ENCODE results near the gene PCK2. TPM values are rescaled to one million over a fixed set of nuclear protein-coding genes. Genes with fewer than 3 reads are reported as not detected.

Gene PCK2
- total and polyA plus RNA-seq, 2 of the 13 experiments (the other 11 are each of a cell fraction or from before 2014, with no cell fraction given), result 129 to 272 TPM

- TF ChIP-seq E2F2 (CRISPR knock-in tag; IDR thresholded peaks at IDR 0.05; ENCODE audit: borderline replicate concordance) (no peak), AHR (CRISPR knock-in tag; IDR thresholded peaks at IDR 0.05) (no peak), ZNF512B (CRISPR knock-in tag; IDR thresholded peaks at IDR 0.05; ENCODE audit: borderline replicate concordance) (0 out of 2 replicates have a peak, but pooled peaks have one; percentile 43), ESRRA (CRISPR knock-in tag; IDR thresholded peaks at IDR 0.05; ENCODE audit: low read depth) (no peak), SP2 (CRISPR knock-in tag; IDR thresholded peaks at IDR 0.05) (no peak), ZFAT (CRISPR knock-in tag; conservative IDR thresholded peaks at IDR 0.05) (no peak), TEAD3 (CRISPR knock-in tag; optimal IDR thresholded peaks at IDR 0.05; ENCODE audit: borderline replicate concordance) (no peak), GLI4 (CRISPR knock-in tag; IDR thresholded peaks at IDR 0.05; ENCODE audit: borderline replicate concordance) (no peak; the same call in 1 of the 2 replicates), NR2F6 (IDR thresholded peaks at IDR 0.05) (no peak), NR2F6 (CRISPR knock-in tag; IDR thresholded peaks at IDR 0.05) (no peak), USF2 (IDR thresholded peaks at IDR 0.05; ENCODE audit: low read depth, low read length) (no peak), USF2 (CRISPR knock-in tag; IDR thresholded peaks at IDR 0.05; ENCODE audit: borderline replicate concordance) (no peak), MLX (CRISPR knock-in tag; IDR thresholded peaks at IDR 0.05) (no peak), NCOA2 (CRISPR knock-in tag; IDR thresholded peaks at IDR 0.05) (no peak)
- TF ChIP-seq, protein P1, sequence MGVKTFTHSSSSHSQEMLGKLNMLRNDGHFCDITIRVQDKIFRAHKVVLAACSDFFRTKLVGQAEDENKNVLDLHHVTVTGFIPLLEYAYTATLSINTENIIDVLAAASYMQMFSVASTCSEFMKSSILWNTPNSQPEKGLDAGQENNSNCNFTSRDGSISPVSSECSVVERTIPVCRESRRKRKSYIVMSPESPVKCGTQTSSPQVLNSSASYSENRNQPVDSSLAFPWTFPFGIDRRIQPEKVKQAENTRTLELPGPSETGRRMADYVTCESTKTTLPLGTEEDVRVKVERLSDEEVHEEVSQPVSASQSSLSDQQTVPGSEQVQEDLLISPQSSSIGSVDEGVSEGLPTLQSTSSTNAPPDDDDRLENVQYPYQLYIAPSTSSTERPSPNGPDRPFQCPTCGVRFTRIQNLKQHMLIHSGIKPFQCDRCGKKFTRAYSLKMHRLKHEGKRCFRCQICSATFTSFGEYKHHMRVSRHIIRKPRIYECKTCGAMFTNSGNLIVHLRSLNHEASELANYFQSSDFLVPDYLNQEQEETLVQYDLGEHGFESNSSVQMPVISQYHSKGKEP (CRISPR knock-in tag; IDR thresholded peaks at IDR 0.05), result 0 out of 2 replicates have a peak, but pooled peaks have one; percentile 21
- TF ChIP-seq, protein P2, sequence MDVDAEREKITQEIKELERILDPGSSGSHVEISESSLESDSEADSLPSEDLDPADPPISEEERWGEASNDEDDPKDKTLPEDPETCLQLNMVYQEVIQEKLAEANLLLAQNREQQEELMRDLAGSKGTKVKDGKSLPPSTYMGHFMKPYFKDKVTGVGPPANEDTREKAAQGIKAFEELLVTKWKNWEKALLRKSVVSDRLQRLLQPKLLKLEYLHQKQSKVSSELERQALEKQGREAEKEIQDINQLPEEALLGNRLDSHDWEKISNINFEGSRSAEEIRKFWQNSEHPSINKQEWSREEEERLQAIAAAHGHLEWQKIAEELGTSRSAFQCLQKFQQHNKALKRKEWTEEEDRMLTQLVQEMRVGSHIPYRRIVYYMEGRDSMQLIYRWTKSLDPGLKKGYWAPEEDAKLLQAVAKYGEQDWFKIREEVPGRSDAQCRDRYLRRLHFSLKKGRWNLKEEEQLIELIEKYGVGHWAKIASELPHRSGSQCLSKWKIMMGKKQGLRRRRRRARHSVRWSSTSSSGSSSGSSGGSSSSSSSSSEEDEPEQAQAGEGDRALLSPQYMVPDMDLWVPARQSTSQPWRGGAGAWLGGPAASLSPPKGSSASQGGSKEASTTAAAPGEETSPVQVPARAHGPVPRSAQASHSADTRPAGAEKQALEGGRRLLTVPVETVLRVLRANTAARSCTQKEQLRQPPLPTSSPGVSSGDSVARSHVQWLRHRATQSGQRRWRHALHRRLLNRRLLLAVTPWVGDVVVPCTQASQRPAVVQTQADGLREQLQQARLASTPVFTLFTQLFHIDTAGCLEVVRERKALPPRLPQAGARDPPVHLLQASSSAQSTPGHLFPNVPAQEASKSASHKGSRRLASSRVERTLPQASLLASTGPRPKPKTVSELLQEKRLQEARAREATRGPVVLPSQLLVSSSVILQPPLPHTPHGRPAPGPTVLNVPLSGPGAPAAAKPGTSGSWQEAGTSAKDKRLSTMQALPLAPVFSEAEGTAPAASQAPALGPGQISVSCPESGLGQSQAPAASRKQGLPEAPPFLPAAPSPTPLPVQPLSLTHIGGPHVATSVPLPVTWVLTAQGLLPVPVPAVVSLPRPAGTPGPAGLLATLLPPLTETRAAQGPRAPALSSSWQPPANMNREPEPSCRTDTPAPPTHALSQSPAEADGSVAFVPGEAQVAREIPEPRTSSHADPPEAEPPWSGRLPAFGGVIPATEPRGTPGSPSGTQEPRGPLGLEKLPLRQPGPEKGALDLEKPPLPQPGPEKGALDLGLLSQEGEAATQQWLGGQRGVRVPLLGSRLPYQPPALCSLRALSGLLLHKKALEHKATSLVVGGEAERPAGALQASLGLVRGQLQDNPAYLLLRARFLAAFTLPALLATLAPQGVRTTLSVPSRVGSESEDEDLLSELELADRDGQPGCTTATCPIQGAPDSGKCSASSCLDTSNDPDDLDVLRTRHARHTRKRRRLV (CRISPR knock-in tag; IDR thresholded peaks at IDR 0.05), result no peak
These were observed 42.8 kb upstream of the PCK2 start (continued) for GRCh38 chr14:24051176-24051788.
